GM12892 (cell line): ENCODE data around the gene VCX2.

Source experiments
- POLR2A ChIP-seq: IDR thresholded peaks from 2 replicates; pipeline ENCODE4 v1.6.1; 2011; ENCODE audit warnings: low read depth, low read length, control low read depth
- TAF1 ChIP-seq: IDR thresholded peaks from 2 replicates; pipeline ENCODE4 v1.6.1; 2011; ENCODE audit warnings: low read depth, mild to moderate bottlenecking, control low read depth, low read length, borderline replicate concordance

GRCh38 chrX:8191022-8191421 lies 20.0 kb upstream of the VCX2 start:
- no peak for TF ChIP-seq TAF1
- no peak for TF ChIP-seq POLR2A
